ENCODE data around the gene NANOS3. TPM values are rescaled to one million over a fixed set of nuclear protein-coding genes. Genes with fewer than 3 reads are reported as not detected.

Gene NANOS3
- total and polyA plus RNA-seq, 10 of the 15 experiments (the other 5 are each of a cell fraction or from before 2014, with no cell fraction given): 0.31 to 1.7 (median 0.81) TPM

DNA sequence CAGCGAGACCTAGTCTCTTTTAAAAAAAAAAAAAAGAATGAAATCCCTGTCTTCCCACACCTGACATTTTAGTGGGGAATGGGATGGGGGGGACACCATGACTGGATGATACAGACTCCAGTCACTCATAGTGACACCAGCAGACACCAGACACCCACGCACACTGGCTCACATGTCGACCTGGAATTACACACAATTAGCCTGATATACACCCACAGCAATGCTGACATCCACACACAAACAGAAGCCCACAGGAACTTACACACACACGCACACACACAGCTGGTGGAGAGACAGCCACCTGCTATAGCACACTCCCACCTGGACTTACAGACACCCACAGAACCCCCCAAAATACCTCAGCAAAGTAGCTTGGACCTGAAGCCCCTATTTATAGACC is 8.3 kb upstream of the NANOS3 start (continued):
- TF ChIP-seq, protein P1, sequence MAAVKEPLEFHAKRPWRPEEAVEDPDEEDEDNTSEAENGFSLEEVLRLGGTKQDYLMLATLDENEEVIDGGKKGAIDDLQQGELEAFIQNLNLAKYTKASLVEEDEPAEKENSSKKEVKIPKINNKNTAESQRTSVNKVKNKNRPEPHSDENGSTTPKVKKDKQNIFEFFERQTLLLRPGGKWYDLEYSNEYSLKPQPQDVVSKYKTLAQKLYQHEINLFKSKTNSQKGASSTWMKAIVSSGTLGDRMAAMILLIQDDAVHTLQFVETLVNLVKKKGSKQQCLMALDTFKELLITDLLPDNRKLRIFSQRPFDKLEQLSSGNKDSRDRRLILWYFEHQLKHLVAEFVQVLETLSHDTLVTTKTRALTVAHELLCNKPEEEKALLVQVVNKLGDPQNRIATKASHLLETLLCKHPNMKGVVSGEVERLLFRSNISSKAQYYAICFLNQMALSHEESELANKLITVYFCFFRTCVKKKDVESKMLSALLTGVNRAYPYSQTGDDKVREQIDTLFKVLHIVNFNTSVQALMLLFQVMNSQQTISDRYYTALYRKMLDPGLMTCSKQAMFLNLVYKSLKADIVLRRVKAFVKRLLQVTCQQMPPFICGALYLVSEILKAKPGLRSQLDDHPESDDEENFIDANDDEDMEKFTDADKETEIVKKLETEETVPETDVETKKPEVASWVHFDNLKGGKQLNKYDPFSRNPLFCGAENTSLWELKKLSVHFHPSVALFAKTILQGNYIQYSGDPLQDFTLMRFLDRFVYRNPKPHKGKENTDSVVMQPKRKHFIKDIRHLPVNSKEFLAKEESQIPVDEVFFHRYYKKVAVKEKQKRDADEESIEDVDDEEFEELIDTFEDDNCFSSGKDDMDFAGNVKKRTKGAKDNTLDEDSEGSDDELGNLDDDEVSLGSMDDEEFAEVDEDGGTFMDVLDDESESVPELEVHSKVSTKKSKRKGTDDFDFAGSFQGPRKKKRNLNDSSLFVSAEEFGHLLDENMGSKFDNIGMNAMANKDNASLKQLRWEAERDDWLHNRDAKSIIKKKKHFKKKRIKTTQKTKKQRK (IDR thresholded peaks at IDR 0.05; ENCODE audit: low read depth, low read length): no peak
- TF ChIP-seq NFXL1 (IDR thresholded peaks at IDR 0.05; ENCODE audit: borderline replicate concordance) (no peak), ASH2L (IDR thresholded peaks at IDR 0.05; ENCODE audit: borderline replicate concordance, low read depth) (no peak), BCL11A (IDR thresholded peaks at IDR 0.05; ENCODE audit: low read depth, low read length) (no peak), ZNF217 (IDR thresholded peaks at IDR 0.05) (no peak), LARP7 (IDR thresholded peaks at IDR 0.05) (no peak), SIX5 (IDR thresholded peaks at IDR 0.05; ENCODE audit: low read depth, low read length, severe bottlenecking) (no peak), SUZ12 (IDR thresholded peaks at IDR 0.05; ENCODE audit: unreplicated experiment) (no peak), RB1 (IDR thresholded peaks at IDR 0.05; ENCODE audit: borderline replicate concordance) (no peak), SIN3A (IDR thresholded peaks at IDR 0.05; ENCODE audit: low read depth, low read length) (no peak), TCF3 (IDR thresholded peaks at IDR 0.05; ENCODE audit: borderline replicate concordance, insufficient read depth, low read depth, low read length) (0 out of 2 replicates have a peak, but pooled peaks have one; percentile 48)
- TF ChIP-seq, protein P2, sequence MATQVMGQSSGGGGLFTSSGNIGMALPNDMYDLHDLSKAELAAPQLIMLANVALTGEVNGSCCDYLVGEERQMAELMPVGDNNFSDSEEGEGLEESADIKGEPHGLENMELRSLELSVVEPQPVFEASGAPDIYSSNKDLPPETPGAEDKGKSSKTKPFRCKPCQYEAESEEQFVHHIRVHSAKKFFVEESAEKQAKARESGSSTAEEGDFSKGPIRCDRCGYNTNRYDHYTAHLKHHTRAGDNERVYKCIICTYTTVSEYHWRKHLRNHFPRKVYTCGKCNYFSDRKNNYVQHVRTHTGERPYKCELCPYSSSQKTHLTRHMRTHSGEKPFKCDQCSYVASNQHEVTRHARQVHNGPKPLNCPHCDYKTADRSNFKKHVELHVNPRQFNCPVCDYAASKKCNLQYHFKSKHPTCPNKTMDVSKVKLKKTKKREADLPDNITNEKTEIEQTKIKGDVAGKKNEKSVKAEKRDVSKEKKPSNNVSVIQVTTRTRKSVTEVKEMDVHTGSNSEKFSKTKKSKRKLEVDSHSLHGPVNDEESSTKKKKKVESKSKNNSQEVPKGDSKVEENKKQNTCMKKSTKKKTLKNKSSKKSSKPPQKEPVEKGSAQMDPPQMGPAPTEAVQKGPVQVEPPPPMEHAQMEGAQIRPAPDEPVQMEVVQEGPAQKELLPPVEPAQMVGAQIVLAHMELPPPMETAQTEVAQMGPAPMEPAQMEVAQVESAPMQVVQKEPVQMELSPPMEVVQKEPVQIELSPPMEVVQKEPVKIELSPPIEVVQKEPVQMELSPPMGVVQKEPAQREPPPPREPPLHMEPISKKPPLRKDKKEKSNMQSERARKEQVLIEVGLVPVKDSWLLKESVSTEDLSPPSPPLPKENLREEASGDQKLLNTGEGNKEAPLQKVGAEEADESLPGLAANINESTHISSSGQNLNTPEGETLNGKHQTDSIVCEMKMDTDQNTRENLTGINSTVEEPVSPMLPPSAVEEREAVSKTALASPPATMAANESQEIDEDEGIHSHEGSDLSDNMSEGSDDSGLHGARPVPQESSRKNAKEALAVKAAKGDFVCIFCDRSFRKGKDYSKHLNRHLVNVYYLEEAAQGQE (IDR thresholded peaks at IDR 0.05; ENCODE audit: low read depth, low read length): no peak
